Coronary artery (tissue), 2 donors: Measurements from ENCODE around the gene DYNC1I2.

Experiments used
- DNase-seq: peaks from one replicate; pipeline ENCODE4 v3.0.0-alpha.2; 2017; ENCODE audit warnings: low spot score
- H3K27ac ChIP-seq, 2 donors: fragments of 200-600 bp; sonication (generic); one replicate each; pipeline ENCODE4 v1.5.1; 2016 to 2019
- H3K4me3 ChIP-seq: fragments of 200-600 bp; sonication (generic); 2 replicates; pipeline ENCODE4 v1.5.1; 2016; ENCODE audit warnings: mild to moderate bottlenecking, moderate library complexity
- TF ChIP-seq, protein P1 (sequence below): fragments of 200-600 bp; sonication (generic); IDR thresholded peaks from one replicate; pipeline ENCODE4 v1.5.1; 2019; ENCODE audit warnings: antibody characterized with exemption

Gene DYNC1I2

GRCh38 chr2:171728989-171729951 lies 42.0 kb downstream of the DYNC1I2 start:
- no peak for DNase-seq
- Histone ChIP-seq H3K4me3 (no peak overlapping the region), H3K27ac (no peak overlapping the region)
- TF ChIP-seq, protein P1, sequence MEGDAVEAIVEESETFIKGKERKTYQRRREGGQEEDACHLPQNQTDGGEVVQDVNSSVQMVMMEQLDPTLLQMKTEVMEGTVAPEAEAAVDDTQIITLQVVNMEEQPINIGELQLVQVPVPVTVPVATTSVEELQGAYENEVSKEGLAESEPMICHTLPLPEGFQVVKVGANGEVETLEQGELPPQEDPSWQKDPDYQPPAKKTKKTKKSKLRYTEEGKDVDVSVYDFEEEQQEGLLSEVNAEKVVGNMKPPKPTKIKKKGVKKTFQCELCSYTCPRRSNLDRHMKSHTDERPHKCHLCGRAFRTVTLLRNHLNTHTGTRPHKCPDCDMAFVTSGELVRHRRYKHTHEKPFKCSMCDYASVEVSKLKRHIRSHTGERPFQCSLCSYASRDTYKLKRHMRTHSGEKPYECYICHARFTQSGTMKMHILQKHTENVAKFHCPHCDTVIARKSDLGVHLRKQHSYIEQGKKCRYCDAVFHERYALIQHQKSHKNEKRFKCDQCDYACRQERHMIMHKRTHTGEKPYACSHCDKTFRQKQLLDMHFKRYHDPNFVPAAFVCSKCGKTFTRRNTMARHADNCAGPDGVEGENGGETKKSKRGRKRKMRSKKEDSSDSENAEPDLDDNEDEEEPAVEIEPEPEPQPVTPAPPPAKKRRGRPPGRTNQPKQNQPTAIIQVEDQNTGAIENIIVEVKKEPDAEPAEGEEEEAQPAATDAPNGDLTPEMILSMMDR: no peak

DNA sequence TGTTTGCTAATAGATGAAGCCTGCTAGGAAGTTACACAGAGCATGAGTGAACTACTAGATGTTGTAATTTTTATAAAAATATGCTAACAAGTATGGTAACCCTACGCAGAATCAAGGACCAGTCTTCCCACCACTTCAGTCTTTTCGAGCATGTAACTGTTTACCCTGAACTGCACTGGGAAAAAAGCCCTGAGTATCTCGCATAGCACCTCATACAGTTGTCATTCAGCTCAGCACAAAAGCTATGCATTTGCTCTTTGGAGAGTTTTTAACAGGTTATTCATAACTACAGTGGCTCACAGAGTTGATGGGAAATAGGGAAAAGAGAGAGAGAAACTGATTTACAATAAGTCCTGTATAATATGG lies 42.7 kb downstream of the DYNC1I2 start:
- H3K27ac ChIP-seq: no peak overlapping the region
- TF ChIP-seq, protein P1: no peak
- H3K4me3 ChIP-seq: no peak overlapping the region
- DNase-seq: no peak

DNA sequence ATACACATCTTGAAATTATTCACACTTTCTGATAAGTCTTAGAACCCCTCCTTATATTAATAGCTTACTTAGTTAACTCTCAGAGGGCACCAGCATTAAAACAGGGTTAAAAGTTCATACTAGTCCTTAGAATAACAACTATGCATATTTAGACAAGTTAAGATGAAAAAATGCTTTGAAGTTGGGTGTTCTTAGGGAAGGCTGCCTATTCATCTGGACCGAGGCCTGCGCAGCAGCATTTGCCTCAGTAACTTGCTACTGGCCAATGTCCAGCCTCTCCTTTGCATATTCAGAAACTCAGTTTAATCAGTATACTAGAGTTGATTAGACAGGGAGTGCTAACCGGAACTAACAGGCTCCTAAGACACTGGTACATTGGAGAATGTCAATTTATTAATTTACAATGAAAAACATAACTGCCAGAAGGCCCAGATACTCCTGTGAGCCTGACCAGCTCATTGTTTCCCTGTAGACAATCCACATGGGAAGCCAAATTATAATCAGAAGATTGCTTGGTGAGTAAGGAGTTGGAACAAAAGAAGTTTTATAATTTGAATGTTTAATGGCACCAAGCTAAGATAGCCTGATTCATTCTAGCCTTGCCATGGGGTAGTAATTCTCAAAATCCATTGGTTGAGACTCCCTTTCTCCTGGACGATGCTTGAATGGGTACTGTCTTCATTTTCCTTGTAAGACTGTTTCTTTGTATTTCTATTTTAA lies 48.9 kb downstream of the DYNC1I2 start:
- DNase-seq: no peak
- Histone ChIP-seq H3K4me3 (no peak overlapping the region), H3K27ac (no peak overlapping the region)
- TF ChIP-seq, protein P1: no peak

GRCh38 chr2:171741189-171741588 lies 53.9 kb downstream of the DYNC1I2 start:
- Histone ChIP-seq H3K4me3 (no peak overlapping the region), H3K27ac (no peak overlapping the region)
- no peak for DNase-seq
- TF ChIP-seq, protein P1: no peak

DNA sequence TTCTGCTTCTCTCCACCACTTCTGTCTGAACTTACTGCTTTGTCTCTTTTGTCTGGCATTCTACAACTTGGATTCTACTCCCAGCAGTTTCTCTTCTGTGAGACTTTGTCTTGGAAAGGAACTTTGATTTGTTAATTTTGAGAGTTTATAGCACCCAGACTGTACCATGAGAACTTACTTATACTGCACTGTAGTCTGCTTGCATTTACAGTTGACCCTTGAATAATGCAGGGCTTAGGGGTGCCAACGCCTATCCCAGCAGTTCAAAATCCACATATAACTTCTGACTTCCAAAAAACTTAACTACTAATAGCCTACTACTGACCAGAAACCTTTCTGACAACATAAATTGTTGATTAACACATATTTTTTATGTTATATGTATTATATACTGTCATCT lies 55.5 kb downstream of the DYNC1I2 start:
- H3K27ac ChIP-seq: no peak overlapping the region
- no peak overlapping the region for H3K4me3 ChIP-seq
- TF ChIP-seq, protein P1: no peak
- no peak for DNase-seq

DNA sequence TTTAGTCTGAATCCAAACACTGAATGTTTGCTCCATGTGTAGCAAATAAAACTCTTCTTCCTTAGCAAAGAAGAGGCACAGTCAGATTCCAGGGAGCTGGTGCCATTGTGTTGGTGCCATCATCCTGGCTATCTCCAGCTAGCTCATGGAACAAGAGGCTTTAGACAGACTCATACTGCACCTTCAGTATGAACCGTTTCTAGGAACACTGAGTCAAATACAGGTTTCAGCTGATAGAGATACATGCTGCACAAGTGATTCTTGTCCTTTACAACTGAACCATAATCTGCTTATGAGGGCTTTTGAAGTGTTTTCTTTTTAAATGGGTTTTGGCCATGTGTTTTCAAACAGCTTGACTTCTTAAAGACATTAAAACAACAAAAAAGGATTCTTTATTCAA lies 57.9 kb downstream of the DYNC1I2 start:
- TF ChIP-seq, protein P1: no peak
- no peak overlapping the region for H3K27ac ChIP-seq
- DNase-seq: no peak
- H3K4me3 ChIP-seq: no peak overlapping the region
